ENCODE measurements around the gene ABCG5. TPM values are rescaled to one million over a fixed set of nuclear protein-coding genes. Genes with fewer than 3 reads are reported as not detected.

ABCG5 gene
- total RNA-seq, 1 donor from 2014 or later = not detected

DNA sequence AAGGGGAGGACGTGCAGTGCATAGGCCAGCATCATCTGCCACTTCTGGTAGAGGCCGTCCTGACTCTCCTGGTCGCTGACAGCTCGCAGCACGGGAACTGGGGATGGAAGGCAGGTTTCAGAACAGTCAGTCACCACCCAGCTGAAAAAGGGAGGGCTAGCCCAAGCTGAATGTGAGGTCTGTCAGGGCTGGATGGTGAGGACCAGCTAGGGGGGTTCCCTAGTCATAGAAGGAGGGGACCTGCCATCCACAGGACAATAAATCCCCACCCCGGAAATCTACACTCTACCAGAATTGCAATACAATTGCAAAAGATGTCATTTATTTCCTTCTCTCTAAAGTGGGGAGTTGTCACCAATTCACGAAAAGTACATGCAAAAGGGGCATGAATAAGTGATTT lies 15.8 kb downstream of the ABCG5 start:
- no peak overlapping the region for H3K4me3 ChIP-seq
- H3K9me3 ChIP-seq = no peaks in the 10 kb centered on the region
- H3K36me3 ChIP-seq = no peaks in the 10 kb centered on the region
- TF ChIP-seq POLR2A (IDR thresholded peaks at IDR 0.05) (no peak), POLR2AphosphoS5 (IDR thresholded peaks at IDR 0.05; ENCODE audit: insufficient read depth in 1 of 2, low read depth in 1 of 2) (no peak)
- TF ChIP-seq, protein P1, sequence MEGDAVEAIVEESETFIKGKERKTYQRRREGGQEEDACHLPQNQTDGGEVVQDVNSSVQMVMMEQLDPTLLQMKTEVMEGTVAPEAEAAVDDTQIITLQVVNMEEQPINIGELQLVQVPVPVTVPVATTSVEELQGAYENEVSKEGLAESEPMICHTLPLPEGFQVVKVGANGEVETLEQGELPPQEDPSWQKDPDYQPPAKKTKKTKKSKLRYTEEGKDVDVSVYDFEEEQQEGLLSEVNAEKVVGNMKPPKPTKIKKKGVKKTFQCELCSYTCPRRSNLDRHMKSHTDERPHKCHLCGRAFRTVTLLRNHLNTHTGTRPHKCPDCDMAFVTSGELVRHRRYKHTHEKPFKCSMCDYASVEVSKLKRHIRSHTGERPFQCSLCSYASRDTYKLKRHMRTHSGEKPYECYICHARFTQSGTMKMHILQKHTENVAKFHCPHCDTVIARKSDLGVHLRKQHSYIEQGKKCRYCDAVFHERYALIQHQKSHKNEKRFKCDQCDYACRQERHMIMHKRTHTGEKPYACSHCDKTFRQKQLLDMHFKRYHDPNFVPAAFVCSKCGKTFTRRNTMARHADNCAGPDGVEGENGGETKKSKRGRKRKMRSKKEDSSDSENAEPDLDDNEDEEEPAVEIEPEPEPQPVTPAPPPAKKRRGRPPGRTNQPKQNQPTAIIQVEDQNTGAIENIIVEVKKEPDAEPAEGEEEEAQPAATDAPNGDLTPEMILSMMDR (IDR thresholded peaks at IDR 0.05) = no peak
- intact Hi-C loops (cut with DNase I) = no loop called here
- H3K4me1 ChIP-seq = no peaks in the 10 kb centered on the region
- H3K27me3 ChIP-seq = no peaks in the 10 kb centered on the region
- no peak overlapping the region for H3K27ac ChIP-seq
- DNase-seq (ENCODE audit: extremely low spot score in 2 of 2) = no peak

DNA sequence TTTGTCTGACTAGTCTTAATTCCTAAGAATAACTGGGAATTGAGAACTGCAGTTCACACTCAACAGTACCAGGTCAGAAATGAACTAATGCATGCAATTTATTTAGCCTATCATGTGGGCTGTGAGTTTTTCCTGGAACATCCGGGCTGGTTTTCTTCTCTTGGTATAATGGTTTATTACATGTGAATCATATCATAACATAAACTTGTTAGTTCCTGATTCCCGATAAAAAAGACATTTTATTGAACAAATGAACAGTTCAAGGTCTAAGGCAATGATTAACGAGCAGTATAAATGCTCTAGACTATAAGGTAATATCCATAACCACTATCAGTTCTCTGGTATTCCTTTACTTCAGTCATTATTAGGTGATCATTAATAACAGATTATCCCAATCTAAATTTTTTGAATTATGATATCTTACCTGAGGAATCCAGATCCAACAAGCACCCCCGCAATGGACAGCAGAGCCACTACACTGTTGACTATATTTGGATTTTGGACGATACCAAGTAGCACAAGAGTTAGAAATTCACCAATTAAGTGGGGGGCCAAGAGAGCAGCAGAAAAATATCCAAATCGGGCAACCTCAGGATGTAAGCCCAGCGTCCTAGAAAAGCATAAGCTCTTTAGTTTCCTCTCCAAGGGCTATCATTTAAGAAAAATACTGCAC lies 19.0 kb downstream of the ABCG5 start:
- no peaks in the 10 kb centered on the region for H3K9me3 ChIP-seq
- H3K27me3 ChIP-seq = no peaks in the 10 kb centered on the region
- intact Hi-C loops (cut with DNase I) = no loop called here
- H3K36me3 ChIP-seq = no peaks in the 10 kb centered on the region
- TF ChIP-seq POLR2A (IDR thresholded peaks at IDR 0.05) (no peak), POLR2AphosphoS5 (IDR thresholded peaks at IDR 0.05; ENCODE audit: insufficient read depth in 1 of 2, low read depth in 1 of 2) (no peak)
- TF ChIP-seq, protein P1 (IDR thresholded peaks at IDR 0.05) = no peak
- no peak for DNase-seq (ENCODE audit: extremely low spot score in 2 of 2)
- H3K4me1 ChIP-seq = no peaks in the 10 kb centered on the region
- no peak overlapping the region for H3K4me3 ChIP-seq
- H3K27ac ChIP-seq = no peak overlapping the region

DNA sequence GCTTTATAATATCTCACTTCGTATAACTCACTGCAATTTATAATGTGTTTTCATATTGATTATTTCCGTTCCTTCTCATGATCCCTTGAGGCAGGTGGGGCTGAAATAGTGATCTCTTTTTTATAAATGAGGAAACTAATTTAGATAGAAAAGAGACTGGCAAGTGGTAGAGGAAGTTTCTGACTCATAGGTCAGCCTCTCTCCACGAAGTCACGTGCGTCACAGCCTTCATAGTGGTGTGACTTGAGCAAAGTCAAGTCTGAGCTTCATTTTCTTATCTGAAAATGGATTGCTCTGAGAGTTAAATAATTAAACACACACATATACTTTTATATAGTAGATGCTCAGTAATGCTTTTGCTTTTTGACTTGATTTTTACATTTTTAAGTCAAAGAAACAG lies 19.9 kb downstream of the ABCG5 start:
- Histone ChIP-seq H3K36me3 (no peaks in the 10 kb centered on the region), H3K4me1 (no peaks in the 10 kb centered on the region), H3K27ac (no peak overlapping the region), H3K4me3 (no peak overlapping the region), H3K27me3 (no peaks in the 10 kb centered on the region), H3K9me3 (no peaks in the 10 kb centered on the region)
- intact Hi-C loops (cut with DNase I) = no loop called here
- TF ChIP-seq, protein P1 (IDR thresholded peaks at IDR 0.05) = no peak
- TF ChIP-seq POLR2AphosphoS5 (IDR thresholded peaks at IDR 0.05; ENCODE audit: insufficient read depth in 1 of 2, low read depth in 1 of 2) (no peak), POLR2A (IDR thresholded peaks at IDR 0.05) (no peak)
- no peak for DNase-seq (ENCODE audit: extremely low spot score in 2 of 2)

DNA sequence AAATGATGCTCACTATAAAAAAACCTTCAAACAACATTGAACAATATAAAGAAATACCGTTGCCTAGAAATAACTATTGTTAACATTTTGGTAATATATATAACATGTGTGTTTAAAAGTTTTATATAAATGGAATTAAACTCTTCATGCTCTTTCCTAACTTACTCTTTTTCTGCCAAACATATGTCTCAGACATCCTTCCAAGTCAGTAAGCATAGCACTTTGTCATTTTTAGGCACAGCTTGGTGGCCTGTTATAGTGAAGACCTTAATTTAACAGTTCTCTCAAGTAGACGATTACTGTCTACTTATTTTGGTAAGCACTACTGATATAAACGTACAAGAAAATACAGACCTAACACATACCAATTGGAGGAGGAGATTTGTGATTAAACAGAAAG lies 23.9 kb downstream of the ABCG5 start:
- H3K27ac ChIP-seq = no peak overlapping the region
- no peaks in the 10 kb centered on the region for H3K9me3 ChIP-seq
- no peak for TF ChIP-seq POLR2A (IDR thresholded peaks at IDR 0.05)
- TF ChIP-seq POLR2AphosphoS5 (IDR thresholded peaks at IDR 0.05; ENCODE audit: insufficient read depth in 1 of 2, low read depth in 1 of 2) = no peak
- TF ChIP-seq, protein P1 (IDR thresholded peaks at IDR 0.05) = no peak
- intact Hi-C loops (cut with DNase I) = no loop called here
- no peaks in the 10 kb centered on the region for H3K4me1 ChIP-seq
- H3K36me3 ChIP-seq = peaks cover 0 to 9% of the 10 kb centered on the region in 2 donors
- no peak for DNase-seq (ENCODE audit: extremely low spot score in 2 of 2)
- H3K4me3 ChIP-seq = no peak overlapping the region
- H3K27me3 ChIP-seq = no peaks in the 10 kb centered on the region

DNA sequence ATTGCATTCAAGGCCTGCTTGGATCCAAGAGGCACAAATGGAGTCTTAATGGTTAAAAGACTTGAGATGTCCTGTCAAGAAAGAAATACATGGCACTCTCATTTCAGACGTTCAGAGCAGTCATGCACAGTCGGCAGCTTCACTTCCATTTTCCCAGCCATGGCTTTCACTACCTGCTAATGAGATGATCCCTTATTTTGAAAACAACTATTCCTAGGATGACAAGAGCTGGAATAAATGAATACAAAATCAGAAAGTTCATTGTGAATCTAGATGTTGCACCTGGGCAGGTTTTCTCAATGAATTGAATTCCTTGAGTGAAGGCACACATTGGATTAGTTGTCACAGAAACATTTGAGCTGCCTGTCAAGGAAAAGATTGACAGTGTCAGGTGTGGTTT lies 25.7 kb downstream of the ABCG5 start:
- Histone ChIP-seq H3K36me3 (peaks cover 0 to 16% of the 10 kb centered on the region in 2 donors), H3K27ac (no peak overlapping the region), H3K4me1 (no peaks in the 10 kb centered on the region), H3K27me3 (no peaks in the 10 kb centered on the region), H3K4me3 (no peak overlapping the region), H3K9me3 (no peaks in the 10 kb centered on the region)
- intact Hi-C loops (cut with DNase I) = no loop called here
- TF ChIP-seq, protein P1 (IDR thresholded peaks at IDR 0.05) = no peak
- TF ChIP-seq POLR2AphosphoS5 (IDR thresholded peaks at IDR 0.05; ENCODE audit: insufficient read depth in 1 of 2, low read depth in 1 of 2) = no peak
- no peak for DNase-seq (ENCODE audit: extremely low spot score in 2 of 2)
